ENCODE measurements around the gene C11orf86.

DNA sequence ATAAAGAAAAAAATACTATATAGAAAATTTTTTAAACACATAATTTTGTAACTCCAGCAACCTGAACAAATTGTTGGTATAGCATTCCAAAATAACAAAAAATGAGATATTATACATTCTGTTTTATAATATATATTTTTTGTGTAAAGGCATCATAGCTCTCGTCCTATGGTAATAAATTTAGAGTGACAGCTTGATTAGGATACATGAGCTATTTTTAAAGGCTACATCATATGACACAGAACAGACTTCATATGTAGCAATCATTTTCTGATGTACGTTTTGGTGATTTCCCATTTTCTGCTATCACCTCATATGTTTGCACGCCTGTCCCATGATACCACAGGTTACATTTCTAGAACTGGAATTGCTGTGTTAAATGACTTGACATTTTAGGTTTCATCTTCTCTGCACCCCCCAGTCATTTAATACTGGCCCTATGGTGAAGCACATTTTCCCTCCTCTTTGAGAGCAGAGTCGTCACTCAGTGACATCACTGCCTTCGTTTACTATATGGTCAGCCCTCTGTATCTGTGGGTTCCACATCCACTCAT lies 36.4 kb upstream of the C11orf86 start:
- no peak for TF ChIP-seq POLR2A (IDR thresholded peaks at IDR 0.05)
- no peak for TF ChIP-seq CTCF (IDR thresholded peaks at IDR 0.05)

Measured in testis (tissue), 2 donors.